Raji (cell line): ENCODE measurements around the gene RETREG3.

Experiments
- POLR2A ChIP-seq: IDR thresholded peaks from 2 replicates; pipeline ENCODE4 v1.6.1; 2011; ENCODE audit warnings: low read depth, low read length, control low read depth; ENCODE audit not compliant: insufficient read depth

Gene RETREG3

DNA sequence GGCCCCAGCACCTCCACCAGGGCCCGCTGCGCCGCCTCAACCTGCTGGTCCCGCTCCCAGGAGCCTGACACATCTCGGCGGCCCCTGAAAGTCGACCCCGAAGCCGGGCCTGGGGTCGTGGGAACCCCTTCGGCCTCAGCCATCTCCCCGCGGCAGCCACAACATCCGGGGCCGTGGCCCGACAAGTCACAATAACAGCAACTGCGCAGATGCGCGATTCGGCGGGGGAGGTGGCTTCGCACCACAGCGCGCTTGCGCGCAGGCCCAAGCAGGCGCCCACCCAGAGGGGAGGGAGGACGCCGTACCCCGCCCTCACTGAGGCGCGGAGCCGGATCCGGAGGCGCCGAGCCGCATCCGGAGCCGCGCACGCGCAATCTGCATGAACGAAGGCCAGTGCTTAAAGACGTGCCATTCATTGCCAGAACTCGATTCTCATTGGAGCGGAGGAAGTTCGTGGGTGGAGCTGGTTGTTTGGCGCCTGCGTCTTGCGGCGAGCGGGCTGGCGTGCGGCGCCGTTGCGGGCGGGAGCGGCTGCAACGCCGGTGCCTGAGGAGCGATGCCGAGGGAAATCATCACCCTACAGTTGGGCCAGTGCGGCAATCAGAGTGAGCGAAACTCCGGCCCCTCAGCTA lies at the start of gene RETREG3, which contains the start of gene TUBG1:
TSS of gene RETREG3 (minus strand) at position 193 of the 632 bp plus-strand sequence. CDS start at position 143, 50 bp downstream.
TSS of gene TUBG1 (plus strand) at position 502 of the 632 bp plus-strand sequence. CDS start at position 557, 55 bp downstream.
- peak; percentile 96 for TF ChIP-seq POLR2A

DNA sequence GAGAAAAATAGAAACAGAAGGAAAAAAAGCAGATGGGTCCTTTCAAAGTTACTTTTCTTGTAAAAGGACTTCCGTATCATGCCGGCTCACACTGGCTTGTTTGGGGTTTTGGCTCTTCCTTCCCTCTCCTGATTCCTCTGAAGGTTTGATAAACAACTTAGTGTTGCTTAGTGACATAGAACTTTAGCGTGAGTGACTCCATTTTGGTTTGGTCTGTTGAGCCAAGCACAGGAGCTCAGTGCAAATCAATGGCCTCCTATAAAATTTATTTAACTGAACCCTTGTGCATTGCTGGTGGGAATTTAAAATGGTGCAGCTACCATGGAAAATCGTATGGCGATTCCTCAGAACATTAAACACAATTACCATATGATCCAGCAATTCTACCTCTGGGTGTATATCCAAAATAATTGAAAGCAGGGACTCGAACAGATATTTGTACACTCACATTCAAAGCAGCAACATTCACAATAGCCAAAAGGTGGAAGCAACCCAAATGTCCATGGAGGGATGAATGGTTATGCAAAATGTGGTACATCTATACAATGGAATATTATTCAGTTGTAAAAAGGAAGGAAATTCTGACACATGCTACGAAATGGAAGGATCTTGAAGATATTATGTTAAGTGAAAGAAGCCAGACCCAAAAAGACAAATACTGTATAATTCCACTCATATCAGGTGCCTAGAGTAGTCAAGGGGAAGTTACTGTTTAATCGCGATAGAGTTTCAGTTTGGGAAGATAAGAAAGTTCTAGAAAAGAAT lies 48.8 kb upstream of the RETREG3 start:
- TF ChIP-seq POLR2A: no peak

DNA sequence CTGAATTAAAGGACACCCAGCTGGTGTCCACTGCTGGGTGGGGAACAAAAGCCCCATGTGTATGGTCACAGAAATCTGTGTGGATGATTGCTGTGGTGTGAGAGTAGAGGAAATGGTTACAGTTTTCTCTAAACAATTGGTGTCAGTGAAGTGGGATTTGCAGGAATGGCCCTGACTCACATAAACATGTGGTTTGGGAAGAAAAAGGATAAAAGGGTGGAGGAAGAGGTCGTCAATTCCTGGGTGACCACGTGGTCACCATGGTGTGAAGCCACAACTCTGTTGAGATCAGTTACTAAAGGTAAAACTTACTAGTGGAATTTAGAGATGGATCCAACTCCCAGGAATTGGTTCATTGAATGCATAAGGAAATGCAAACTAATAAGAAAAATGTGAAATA lies 46.4 kb upstream of the RETREG3 start:
- TF ChIP-seq POLR2A: no peak

DNA sequence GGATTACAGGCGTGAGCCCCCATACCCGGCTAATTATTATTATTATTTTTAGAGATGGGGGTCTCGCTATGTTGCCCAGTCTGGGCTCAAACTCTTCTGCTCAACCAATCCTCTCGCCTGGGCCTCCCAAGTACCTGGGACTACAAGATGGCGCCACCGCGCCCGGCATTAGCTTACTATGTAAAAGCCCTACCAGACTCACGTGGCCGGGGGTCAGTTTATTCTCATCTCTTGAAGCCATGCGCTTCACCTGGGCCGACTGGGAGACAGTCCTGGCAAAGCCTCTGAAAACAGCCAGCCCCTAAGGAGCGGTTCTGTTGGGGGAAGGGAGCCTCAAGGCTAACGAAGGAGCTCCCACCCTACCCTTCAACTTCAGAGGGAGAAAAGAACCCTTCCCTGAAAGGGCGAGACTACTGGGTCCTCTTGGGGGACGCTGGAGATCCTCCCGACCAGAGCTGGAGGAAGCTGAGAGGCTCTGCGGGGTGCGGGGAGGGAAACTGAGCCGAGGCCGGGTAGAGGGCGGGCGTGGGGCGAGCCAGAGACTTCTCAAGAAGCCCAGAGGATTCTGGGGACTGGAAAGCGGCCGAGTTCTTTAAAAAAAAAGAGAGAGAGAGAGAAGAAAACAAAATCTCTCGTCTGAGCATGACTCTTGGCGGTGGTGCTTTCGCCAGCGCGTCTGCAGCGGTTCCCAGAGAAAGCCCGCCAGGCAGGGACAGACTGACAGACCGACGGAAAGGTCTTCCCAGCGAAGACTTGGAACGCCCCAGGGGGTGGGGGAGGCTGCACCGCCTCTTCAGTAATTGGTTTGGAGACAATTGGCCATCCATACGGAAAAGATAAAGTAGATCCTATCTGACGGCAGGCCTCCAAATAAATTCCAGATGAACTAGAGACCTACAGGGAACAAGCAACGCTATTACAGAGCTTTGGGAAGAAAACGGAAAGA lies 44.3 kb upstream of the RETREG3 start:
- no peak for TF ChIP-seq POLR2A

DNA sequence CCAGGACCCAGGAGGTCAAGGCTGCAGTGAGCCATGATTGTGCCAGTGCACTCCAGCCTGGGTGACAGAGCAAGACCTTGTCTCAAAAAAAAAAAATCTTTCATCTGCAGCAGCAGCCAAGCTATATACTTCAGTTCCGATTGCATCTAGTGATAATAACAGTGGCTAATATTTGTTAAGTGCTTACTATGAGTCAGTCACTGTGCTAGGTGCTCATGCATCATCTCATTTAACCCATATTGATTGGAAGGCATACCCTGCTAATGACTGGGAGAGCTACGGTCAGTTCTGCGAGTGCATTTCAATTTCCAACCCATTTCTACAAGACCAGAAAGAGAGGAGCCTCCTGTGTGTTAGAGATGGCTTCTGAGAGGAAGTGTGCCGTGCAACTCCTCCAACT lies 42.2 kb upstream of the RETREG3 start:
- no peak for TF ChIP-seq POLR2A

GRCh38 chr17:42647778-42648177 lies 38.6 kb upstream of the RETREG3 start:
- TF ChIP-seq POLR2A: no peak

GRCh38 chr17:42642336-42642735 lies 33.2 kb upstream of the RETREG3 start:
- no peak for TF ChIP-seq POLR2A

DNA sequence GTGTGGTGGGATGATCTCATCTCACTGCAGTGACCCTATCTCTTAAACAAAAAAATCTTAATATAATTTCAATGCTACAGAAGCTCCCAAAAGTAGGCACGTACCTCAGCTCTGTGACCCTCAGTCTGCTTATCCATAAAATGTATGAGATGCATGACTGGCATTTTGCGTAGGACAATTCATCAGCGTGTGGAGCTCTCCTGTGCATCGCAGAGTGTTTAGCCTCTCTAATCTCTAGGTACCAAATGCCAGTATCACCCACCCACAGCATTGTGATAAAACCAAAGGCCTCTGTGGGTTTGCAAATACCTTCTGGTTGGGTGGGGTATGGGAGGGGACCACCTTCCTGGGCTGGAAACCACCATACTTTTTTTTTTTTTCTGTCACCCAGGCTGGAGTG lies 30.9 kb upstream of the RETREG3 start:
- no peak for TF ChIP-seq POLR2A

DNA sequence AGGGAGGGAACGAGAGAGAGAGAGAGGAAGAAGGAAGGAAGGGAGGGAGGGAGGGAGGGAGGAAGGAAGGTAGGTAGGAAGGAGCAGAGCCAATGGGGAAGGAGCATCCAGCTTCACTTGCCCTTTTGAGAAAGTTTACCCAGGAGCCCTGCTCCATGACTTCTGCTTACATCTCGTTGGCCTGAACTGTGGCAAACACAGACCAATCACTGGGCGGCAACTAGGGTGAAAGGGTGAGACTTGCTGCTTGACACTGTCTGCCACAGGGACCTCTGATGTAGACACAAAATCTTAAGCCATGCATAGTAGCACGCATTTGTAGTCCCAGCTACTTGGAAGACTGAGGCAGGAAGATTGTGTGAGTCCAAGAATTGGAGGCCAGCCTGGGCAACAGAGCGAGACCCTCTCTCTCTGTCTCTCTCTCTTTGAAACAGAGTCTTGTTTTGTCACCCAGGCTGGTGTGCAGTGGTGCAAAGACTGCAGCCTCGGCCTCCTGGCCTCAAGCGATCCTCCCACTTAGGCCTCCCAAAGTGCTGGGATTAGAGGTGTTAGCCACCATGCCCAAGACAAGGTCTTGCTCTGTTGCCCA lies 30.4 kb upstream of the RETREG3 start:
- no peak for TF ChIP-seq POLR2A

DNA sequence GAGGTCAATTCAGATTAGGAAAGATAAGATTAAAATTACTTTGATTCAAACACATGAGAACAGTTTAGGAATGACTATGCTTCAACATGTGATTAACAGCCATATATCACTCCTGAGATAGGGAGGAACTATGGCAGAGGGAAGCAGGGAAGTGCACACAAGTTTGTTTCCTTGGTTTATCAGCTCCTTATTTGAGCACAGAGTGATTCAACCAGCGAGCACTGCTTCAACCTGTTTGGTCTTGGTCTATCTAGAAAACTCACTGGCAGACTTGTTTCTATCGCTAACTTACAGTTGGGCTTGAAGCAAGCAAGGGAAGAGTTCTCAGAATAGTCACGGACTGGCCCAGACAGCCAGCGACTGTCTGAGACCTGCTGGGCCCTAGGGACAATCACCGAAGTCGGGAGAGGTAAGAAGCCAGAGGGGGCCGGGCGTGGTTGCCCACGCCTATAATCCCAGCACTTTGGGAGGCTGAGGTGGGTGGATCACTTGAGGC lies 23.8 kb upstream of the RETREG3 start:
- TF ChIP-seq POLR2A: no peak

- no peak for TF ChIP-seq POLR2A
Measured at GRCh38 chr17:42629411-42630009, 20.3 kb upstream of the RETREG3 start.

- no peak for TF ChIP-seq POLR2A
Measured at GRCh38 chr17:42623732-42624596, 14.8 kb upstream of the RETREG3 start.

DNA sequence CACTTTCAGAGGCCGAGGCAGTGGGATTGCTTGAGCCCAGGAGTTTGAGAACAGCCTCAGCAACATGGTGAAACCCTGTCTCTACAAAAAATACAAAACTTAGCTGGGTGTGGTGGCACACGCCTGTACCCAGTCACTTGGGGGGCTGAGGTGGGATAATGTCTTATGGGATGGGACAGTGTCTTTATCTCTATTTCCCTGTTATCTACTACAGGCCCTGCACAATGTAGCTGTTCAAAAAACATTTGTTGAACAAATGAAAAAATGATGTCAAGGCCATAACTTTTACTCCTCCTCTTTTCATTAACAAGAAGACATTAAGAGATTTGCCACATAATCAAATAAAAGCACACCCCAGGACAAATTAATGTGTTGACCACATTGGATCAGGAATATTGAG lies 14.1 kb upstream of the RETREG3 start:
- TF ChIP-seq POLR2A: no peak
